Posterior cingulate gyrus (tissue), 11 donors: ENCODE data around the gene KDM3B.
"Not testable (repeated sequence)": the region's sequence is repeated elsewhere in the genome, so short reads cannot be mapped to it uniquely, and the experiment has no call there.

Source experiments
- DNase-seq, 10 donors: peaks; one replicate each; pipeline versions ENCODE4 v3.0.0 to v3.0.0-alpha.2; 2020 to 2021; ENCODE audit warnings: mixed read lengths in 3 of 10
- intact Hi-C: fragments of 100-400 bp; cut with DNase I; formaldehyde crosslinking; loops from one replicate; pipeline ENCODE4 v1.15.1; 2023

KDM3B gene, protein sequence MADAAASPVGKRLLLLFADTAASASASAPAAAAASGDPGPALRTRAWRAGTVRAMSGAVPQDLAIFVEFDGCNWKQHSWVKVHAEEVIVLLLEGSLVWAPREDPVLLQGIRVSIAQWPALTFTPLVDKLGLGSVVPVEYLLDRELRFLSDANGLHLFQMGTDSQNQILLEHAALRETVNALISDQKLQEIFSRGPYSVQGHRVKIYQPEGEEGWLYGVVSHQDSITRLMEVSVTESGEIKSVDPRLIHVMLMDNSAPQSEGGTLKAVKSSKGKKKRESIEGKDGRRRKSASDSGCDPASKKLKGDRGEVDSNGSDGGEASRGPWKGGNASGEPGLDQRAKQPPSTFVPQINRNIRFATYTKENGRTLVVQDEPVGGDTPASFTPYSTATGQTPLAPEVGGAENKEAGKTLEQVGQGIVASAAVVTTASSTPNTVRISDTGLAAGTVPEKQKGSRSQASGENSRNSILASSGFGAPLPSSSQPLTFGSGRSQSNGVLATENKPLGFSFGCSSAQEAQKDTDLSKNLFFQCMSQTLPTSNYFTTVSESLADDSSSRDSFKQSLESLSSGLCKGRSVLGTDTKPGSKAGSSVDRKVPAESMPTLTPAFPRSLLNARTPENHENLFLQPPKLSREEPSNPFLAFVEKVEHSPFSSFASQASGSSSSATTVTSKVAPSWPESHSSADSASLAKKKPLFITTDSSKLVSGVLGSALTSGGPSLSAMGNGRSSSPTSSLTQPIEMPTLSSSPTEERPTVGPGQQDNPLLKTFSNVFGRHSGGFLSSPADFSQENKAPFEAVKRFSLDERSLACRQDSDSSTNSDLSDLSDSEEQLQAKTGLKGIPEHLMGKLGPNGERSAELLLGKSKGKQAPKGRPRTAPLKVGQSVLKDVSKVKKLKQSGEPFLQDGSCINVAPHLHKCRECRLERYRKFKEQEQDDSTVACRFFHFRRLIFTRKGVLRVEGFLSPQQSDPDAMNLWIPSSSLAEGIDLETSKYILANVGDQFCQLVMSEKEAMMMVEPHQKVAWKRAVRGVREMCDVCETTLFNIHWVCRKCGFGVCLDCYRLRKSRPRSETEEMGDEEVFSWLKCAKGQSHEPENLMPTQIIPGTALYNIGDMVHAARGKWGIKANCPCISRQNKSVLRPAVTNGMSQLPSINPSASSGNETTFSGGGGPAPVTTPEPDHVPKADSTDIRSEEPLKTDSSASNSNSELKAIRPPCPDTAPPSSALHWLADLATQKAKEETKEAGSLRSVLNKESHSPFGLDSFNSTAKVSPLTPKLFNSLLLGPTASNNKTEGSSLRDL (N-terminal part only)

DNA sequence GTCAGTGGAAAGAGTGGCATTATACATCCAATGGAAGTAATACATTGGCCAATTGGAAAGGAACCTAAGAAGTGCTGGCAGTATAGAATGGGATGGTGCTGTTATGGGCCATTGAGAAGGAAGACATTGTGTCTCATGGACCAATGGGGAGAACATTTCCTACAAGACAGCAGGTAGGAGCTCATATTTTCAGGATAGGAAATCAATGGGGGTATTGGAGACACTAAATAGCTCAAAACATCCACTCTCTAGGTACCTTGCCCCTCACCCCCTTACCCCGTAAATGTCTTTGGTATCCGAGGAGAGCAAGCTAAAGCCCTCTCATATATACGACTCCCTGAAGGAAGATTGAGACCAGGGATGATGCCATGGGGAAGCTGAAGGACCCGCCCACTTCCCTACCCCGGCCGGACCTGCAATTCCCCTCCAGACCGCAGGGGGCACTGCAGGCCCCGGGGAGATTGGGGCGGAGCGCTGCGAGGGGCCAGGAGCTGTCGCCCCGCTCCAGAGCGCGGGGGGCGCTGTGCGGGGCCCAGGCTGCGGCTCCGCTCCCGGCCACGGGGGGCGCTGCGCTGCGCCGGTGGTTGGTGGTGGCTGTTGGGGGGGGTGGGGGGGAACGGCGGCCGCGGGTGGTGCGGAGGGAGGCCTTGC lies at the start of gene KDM3B:
Gene KDM3B, plus strand, starts transcription at position 615 of the 651 bp plus-strand sequence. CDS start 111 bp downstream, outside the sequence.
- intact Hi-C loops: loop anchor here (2.0 kb wide), 1 partner anchor 13 kb away; the partner anchor contains the start of gene FAM53C

DNA sequence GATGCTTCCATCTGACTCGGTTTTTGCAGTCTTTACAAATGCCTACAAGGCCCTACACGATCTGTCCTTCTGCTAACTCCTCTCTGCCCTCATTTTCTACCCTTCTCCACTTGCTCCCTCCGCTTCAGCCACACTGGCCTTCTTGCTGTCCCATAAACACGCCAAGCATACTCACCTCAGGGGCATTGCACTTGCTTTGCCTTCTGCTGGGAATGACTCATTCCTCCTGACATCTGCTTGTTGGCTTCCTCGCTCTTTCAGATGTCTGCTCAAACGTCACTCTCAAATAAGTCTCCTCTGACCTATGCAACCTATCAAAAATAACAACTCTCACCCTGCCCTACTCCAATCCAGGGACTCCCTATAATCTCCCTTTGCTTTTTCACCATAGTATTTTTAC lies 49.1 kb upstream of the KDM3B start:
- intact Hi-C loops: no loop called here
- DNase-seq: peak in 1 of 10 donors; percentile 12

More for the DNA sequence above, at the start of gene KDM3B:
- peak; percentile 54 to 97 (median 72) for DNase-seq

DNA sequence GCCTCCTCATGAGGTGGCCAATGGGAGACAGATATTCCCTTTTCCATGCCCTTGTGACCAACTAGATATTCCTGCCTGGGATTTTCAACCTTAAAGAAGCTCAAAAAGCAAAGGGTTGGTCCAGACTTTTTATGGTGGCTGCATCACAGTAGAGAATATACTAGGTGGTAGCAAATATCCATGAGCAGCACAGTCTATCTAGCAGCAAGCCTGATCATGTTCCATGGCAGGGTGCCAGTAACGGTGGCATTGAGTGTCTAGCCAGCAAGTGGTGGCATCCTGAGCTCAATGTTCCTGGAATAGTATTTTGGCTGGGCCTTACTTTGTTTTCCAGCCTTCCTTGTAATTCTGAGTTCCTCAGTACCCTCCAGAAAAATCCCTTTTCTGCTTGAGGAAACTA lies 46.7 kb upstream of the KDM3B start:
- peak in 2 of 10 donors; percentile 19 to 78 for DNase-seq
- intact Hi-C loops: no loop called here

DNA sequence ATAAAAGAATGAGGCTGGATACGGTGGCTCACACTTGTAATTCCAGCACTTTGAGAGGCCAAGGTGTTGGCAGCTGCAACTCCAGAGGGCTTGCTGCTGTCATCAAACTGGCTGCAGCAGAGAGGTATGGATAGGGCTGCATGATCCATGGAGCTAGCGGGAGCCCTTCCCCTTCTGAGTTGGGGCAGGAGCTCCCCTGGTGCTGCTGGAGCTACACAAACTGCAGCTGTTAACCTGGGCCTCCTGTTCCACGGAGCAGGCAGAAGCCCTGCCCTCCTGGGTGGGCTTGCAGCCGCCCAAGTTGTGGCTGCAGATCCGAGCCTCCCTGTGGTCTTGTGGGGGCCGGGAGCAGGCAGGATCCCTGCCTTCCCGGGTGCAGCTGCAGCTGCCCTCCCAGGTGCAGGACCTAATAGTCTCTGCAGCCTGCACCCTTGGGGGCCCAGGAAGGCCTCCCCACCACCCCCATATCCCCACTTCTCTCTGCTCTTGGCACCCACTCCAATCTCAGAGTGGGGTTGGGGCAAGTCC lies 36.7 kb upstream of the KDM3B start:
- intact Hi-C loops: no loop called here
- DNase-seq: peak in 1 of 10 donors; percentile 33

DNA sequence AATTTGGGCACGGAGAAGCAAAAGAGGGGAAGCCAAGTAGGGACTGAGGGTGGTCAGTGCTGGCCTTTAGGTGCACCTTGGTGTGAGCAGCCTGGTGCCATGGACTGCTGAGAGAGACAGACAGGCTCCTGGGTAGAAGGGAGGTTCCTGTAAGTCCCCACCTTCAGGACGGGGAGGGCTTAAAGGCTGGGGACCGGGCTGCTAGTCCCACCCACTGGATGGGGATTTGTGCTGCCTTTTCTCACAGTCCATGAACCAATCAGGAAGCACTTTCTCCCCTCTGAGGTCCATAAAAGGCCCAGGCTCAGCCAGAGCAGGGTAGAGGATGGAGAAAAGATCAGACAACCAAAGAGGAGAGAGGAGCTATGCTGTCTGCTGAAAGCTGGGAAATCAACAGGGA lies 36.1 kb upstream of the KDM3B start:
- intact Hi-C loops: no loop called here
- no peak for DNase-seq

DNA sequence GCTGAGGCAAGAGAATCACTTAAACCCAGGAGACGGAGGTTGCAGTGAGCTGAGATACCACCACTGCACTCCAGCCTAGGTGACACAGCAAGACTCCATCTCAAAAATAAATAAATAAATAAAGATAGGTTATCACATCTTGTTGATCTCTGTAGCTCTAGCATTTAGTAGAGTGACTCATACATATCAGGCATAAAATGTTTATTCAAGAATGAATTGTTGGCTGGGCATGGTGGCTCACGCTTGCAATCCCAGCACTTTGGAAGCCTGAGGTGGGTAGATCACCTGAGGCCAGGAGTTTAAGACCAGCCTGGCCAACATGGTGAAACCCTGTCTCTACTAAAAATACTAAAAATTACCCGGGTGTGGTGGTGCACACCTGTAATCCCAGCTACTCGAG lies 34.3 kb upstream of the KDM3B start:
- DNase-seq, intact Hi-C loops: not testable (repeated sequence)

DNA sequence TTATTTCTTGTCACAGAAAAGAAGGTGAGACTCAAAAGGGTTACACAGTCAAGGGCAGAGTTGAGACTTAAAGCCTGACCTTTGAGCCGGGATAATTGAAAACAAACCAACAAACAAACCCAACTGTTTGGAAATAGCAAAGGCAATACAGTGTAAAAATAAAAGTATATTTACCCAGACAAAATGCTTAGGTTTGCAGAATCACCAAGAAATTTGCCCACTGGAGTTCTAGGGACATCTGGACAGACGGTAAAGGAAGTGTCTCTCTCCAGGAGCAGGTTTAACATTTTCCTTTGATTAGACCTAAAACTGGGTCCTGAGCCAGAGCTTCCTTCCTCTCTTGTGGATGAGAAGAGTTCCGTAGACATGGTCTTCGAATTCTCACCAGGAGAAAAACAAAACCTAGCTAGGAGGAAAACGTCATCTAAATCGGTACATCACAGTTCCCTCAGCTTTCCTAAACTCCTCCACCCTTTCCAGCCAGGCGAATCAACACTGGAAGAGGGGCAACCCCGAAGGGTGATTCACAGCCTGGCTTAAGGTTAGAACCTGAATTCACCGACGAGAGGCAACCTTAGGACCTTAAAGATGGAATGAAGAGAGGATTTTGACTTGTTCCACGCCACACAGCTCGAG lies 21.6 kb upstream of the KDM3B start:
- no peak for DNase-seq
- intact Hi-C loops: loop anchor here (10.0 kb wide), 1 partner anchor 156 kb away; the partner anchor contains the start of genes BRD8 and KIF20A

DNA sequence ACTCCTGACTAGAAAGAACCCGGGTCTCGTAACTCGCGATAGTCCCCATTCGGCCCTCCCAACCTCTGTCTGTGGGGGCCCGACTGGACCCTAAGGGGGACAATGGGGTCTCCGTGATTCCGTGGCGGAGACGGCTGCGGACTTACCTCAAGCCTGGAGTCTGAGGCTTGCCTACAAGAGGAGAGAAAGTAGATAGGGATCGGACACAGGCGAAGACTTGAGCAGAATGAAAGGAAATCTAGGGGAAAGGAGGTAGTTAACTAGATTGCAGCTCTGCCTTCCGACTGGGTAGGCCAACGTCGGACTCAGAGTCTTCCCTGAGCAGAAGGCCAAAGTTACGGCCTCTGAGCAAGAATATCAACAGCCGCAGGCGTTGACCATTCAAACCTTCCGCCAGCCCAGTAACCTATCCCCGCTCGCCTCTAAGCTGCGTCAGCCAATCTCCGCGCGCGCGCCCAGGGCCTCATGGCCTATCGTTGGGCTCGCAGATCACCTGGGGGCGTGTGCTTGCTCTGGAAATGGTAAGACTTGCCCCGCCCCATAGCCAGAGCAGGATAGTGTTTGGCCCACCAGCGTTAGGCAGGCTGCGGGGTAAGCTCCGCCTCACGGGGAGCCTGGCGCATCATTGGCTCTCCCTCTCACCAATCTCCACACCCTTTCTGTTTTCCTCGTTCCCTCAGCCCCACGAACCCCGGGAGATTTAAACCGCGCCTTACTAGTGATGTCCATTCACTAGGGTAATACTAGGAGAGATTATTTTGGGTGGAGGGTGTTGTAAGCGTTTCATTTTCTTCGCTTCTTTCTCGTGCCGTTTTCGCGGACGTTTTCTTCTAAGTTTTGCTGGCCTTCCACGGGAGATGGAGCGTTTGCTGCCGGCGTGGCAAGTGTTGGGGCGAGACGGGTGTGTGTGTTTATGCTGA lies 20.8 kb upstream of the KDM3B start, which contains the start of gene CDC25C:
Gene CDC25C, minus strand, starts transcription at position 356 of the 920 bp plus-strand sequence. CDS start 624 bp downstream, outside the sequence.
- DNase-seq: peak; percentile 89 to 100 (median 96)
- intact Hi-C loops: loop anchor here (10.0 kb wide), 1 partner anchor 157 kb away; the partner anchor contains the start of genes BRD8 and KIF20A

DNA sequence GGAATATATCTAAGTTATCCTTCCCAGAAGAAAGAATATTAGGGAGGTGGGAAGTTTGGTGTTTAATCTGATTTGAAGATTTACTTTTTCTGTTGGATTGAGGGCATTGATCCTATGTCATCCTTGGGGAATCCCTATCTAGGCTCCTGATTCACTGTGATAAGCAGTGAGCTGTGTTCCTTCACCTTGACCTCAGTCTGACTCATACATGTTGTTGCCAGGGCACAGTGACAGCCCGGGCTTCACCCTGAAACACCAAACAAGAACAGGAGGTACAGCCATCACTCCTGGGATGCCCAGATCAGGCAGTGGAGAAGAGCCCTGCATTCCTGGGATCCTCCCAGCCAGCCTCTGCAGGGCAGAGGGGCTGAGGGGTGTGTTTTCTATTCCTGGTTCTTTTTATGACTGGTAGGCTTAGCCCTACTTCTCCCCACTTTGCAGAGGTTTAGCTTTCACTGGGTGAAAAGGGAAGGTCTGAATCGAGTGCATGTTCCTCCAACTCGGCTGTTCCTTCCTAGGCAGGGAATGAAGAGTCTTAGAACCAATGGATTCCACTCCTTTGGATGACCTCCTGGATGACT lies 17.5 kb upstream of the KDM3B start:
- no peak for DNase-seq
- intact Hi-C loops: loop anchor here (5.0 to 10.0 kb wide), 2 partner anchors 123 to 160 kb away; partner anchors contain the start of genes BRD8, CDC23 and KIF20A

DNA sequence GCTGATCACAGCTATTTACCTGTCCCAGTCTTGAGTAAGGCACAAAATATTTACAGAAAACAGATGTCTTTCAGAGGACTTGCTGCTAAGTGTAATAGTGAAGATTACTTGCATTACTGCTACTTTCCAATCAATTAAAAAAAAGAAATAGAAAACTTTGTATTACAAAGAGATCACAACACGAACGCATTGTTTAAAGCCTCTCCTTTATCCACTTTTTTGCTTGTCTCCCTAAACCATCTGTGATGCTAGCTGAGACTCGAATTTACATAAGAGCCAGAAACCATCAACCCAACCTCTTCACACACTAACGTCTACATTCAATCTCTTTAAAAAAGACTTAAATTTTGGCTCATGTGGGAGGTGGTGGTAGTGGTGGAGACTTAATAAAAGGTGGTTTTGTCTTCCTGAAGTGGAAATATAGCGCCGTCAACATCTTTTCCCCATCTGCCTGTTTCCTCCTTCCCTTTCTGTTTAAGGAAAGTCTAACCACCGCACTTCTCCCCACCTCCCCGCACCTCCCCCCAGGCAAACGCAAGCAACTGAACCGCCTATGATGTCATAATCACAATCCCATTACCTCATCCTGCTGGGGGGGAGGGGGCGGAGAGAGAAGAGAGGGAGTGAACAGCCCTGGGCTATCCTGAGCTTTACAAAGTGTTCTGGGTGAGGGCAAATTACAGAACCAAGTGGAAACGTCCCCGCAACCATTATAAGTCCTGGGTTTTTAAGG lies 15.4 kb upstream of the KDM3B start:
- DNase-seq: peak in 6 of 10 donors; percentile 68 to 91 (median 76)
- intact Hi-C loops: loop anchor here (5.0 to 10.0 kb wide), 2 partner anchors 125 to 162 kb away; partner anchors contain the start of genes BRD8, CDC23 and KIF20A

DNA sequence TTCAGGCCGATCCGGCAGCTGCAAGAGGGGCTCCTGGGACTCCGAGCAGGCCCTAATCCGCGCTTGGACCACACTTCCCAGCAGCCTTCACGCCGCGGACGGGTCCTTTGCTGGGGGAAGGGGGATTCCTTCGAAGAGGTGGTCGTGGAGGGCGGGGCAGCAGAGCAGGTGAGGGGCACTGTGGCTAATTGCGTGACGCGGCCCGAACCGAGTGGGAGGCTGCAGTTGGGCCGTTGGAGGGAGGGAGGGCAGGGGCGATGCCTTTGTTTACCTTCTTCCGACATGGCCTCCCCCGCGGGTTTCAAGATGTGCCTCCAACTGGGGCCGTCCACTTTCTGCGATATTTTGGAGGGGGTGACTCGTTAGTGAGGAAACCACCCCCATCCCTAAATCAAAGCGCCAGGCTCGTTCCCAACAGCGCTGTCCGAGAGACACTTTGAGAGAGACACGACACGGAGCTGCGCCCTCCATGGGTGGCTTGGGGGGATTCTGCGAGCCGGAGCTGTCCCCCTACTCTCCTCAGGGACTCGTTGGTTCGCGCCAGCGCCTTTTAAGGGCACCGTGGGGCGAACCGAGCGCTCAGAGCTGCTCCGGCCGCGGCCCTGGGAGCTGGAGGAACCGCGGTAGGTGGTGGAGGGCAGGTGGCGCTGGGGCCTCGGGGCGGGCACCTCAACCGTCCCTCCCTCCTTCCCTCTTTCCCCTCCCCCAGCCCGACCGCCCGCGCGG lies 14.6 kb upstream of the KDM3B start, which contains the start of gene FAM53C:
Gene FAM53C, plus strand, starts transcription at position 582 of the 726 bp plus-strand sequence. CDS start 3,070 bp downstream, outside the sequence.
- intact Hi-C loops: loop anchor here (2.0 to 10.0 kb wide), 3 partner anchors 15 to 163 kb away; partner anchors contain the start of genes BRD8, CDC23, KDM3B and KIF20A
- DNase-seq: peak; percentile 84 to 99 (median 91)

DNA sequence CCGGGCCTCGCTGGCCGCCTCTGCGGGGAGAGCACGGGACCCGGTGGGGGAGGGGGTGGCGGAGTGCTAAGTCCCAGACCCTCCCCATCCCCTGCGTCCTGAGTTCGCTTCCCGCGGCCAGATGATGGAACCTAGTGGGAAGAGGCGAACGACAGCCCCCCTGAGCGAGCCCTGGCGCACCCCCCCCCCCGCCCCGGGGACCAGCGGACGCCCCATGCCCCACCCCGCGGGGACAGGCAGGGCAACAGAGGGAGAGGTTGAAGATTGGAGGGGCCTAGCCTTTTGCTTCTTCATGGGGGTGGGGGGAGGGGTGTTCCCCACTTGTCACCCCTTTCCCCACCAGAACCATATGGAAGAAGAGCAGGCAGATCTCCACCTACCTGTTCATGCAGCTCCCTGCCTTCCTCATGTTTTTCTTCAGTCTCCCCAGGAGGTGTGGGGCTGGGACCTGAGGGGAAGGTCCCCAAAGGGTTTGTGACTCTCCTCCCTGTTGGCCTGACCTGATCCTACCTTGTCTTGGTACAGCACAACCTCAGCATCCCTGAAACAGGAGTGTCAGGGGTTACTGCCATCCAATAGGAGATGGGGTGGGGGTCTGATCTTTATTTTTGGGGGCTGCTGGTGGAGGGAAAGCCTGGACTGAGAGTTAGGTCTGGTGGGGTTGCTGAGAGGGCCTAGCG lies 13.9 kb upstream of the KDM3B start:
- no peak for DNase-seq
- intact Hi-C loops: loop anchor here (2.0 to 10.0 kb wide), 3 partner anchors 14 to 164 kb away; partner anchors contain the start of genes BRD8, CDC23, KDM3B and KIF20A

DNA sequence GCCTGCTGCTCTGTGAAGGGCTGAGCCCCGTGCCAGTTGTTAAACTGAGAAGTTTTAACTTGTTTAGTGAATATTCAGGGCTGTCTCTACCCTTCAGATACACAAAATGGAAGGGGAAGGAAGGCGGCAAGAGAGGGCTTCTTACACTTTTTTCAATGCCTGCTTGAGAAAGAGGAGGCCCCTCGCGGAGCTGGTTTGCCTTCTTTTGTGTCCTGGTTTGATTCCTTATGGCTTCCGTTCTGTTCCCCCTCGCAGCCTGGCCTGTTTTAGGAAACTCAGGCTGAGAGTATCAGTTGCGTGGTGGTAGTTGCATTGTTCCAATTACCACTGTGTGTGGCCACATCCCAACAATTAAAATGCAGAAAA lies 13.4 kb upstream of the KDM3B start:
- peak in 3 of 10 donors; percentile 9 to 83 (median 14) for DNase-seq
- intact Hi-C loops: loop anchor here (2.0 to 10.0 kb wide), 3 partner anchors 14 to 164 kb away; partner anchors contain the start of genes BRD8, CDC23, KDM3B and KIF20A

DNA sequence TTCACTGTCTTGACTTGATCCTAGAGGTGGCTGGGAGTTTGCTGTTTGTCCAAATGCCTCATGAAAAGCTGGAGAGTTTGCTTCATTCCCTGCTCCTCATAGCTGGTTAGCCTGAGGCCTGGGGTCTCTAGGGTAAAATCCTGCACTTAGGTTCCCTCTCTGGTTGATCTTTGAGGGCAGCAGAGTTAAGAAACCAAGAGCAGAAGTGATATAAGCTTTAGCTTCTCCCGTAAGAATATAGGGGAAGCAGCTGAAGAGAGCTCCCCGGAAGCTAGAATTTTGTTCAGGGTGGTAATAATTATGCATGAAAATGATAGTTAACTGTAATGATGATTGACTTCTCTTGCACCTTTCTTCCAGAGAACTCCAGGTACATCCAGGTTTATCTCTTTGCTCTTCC lies 13.0 kb upstream of the KDM3B start:
- intact Hi-C loops: loop anchor here (2.0 to 10.0 kb wide), 3 partner anchors 13 to 165 kb away; partner anchors contain the start of genes BRD8, CDC23, KDM3B and KIF20A

More for the DNA sequence above, 13.0 kb upstream of the KDM3B start:
- DNase-seq: no peak
